Stimulated activated naive CD8-positive, alpha-beta T cell treated with anti-CD3 and anti-CD28 coated beads, Interleukin-15, Interleukin-2, amounts not matched to agents 100 U/mL and 50 U/mL, for 24 hours (primary cell): Measurements from ENCODE around the gene NES.
"Not testable (repeated sequence)": the region's sequence is repeated elsewhere in the genome, so short reads cannot be mapped to it uniquely, and the experiment has no call there.

ENCODE experiments used
- ATAC-seq: fragments of 150-1000 bp; cut with Tn5 transposase; one replicate; pipeline ENCODE4 v1.10.0; 2021
- DNase-seq: peaks from one replicate; pipeline ENCODE4 v3.0.0; 2021

Gene NES

GRCh38 chr1:156644640-156645039 is 32.6 kb downstream of the NES start:
- no peak for ATAC-seq
- DNase-seq: no peak

DNA sequence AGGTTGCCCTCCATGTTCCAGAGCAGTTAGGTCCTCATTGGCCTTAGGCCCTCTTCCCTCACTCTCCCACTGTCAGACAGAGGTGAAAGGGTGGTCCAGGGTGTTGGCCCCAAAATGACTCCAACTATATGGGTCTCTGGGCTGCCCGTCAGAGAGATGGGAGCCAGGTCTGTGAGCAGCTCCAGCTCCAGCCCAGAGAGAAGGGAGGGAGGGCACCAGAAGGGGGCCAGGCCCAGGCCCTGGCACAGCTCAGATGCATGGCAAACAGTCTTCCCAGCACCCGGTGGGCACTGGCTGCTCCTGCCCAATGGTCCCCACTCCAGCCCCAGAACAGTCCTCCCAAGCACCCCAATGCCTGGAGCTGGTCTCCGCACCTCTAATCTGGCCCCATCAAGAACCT is 33.1 kb downstream of the NES start:
- ATAC-seq (no peak), DNase-seq (no peak)

DNA sequence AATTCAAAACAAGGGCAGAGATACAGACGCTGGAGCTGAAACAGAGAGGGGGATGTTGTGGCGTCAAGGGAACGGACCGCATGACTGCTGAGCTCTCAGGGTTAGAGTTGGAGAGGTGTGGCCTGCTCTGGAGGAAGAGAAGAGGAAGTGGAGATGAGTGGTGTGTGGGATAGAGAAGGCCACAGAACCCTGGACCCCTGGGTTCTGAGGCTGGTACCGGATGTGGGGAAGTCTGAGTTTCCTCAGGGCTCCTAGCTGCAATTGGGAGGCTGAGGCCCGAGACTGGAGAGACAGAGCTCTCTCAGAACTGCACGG is 33.5 kb downstream of the NES start:
- peak; percentile 66 for ATAC-seq

GRCh38 chr1:156643049-156643777 is 34.0 kb downstream of the NES start:
- no peak for DNase-seq
- no peak for ATAC-seq

More for the DNA sequence above, 33.5 kb downstream of the NES start:
- peak; percentile 25 for DNase-seq

DNA sequence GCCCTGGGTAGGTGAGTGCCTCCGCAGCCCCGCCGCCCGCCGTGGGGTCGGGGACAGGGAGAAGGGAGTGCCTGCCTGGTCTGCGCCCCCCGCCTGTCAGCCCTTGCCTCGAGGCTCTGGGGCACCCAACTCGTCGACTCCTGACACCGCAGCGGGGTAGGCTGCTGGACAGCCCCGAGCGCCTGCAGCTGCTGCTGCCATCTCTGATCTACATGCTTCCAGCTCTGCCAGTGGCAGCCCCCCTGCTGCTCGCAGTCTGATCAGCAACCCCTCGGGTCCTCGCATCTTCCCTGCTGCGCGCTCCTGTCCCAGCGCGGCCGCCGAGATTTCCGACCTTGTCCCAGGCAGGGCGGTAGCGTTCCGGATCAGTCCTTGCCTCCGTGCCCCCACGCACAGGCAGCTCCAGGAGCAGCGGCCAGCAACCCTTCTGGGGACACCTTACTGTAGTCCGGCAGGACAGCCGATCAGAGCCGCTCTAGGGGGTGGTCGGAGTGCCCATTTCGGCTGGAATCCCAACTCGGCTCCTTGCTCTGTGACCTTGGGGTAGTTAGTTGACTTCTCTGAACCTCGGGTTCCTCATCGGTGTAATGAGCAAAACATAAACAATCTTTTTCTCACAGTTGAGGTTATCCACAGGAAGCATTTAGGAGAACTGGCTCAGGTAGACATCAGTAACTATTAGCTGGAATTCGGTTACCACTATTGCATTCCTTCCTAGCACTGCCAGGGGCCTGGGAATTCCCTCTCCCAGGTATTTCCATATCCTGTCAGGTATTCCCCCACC is 34.8 kb downstream of the NES start:
- DNase-seq (no peak), ATAC-seq (no peak)

DNA sequence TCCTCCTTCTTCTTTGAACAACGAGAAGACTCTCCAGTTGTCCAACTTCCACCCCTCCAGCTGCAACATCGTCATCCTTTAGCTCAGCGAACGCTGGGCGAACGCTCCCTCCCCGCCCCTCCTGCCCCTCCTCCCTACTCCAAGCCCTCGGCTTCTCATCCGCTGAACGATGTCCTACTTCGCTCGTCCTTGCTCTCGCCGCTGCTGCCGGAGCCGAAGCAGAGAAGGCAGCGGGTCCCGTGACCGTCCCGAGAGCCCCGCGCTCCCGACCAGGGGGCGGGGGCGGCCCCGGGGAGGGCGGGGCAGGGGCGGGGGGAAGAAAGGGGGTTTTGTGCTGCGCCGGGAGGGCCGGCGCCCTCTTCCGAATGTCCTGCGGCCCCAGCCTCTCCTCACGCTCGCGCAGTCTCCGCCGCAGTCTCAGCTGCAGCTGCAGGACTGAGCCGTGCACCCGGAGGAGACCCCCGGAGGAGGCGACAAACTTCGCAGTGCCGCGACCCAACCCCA is 35.4 kb downstream of the NES start, which contains the start of gene BCAN:
BCAN (plus strand) TSS at position 357 of the 504 bp plus-strand sequence. CDS start 3,938 bp downstream, outside the sequence.
- DNase-seq (peak; percentile 28), ATAC-seq (peak; percentile 13)

DNA sequence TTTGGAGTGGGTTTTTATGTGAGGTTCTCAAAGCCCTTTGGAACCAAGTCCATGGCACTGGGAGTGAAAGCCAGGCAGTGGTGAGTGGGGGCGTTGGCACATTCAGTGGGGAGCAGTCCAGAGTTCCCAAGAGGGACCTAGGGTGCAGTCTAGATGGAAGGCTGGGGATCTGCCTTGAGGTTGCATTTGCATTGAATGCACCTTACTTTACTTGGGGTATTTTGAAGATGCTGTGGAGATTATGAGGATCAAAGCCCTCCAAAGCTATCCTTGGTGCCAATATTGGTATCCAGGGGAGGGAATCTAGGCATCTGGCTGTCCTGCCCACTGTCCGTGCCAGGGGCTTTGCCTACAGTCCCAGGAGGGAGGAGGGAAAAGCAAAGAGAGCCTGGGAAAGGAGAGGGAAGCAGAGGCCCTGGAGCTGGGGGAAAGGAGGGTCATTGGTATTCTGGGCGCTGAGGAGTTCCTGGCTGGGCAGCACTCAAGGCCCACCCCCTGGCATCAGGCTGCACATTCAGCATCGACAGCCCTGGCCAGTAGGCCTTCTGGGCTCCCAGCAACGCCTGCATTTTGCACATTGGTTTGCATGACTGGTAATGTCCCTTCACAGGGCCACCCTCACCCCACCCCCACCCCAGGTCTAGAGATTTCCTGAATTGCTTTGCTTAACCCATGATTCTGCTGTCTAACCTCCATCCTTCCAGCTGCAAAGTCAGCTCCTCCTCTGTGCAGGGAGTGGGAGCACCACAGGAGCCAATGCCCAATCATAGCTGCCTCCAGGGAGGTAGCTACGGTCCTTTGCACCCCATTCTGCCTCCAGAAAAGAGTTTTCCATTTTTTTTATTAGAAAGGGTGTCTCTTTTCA is 36.1 kb downstream of the NES start:
- ATAC-seq: no peak
- no peak for DNase-seq

GRCh38 chr1:156639601-156640101 is 37.6 kb downstream of the NES start:
- ATAC-seq (no peak), DNase-seq (no peak)

DNA sequence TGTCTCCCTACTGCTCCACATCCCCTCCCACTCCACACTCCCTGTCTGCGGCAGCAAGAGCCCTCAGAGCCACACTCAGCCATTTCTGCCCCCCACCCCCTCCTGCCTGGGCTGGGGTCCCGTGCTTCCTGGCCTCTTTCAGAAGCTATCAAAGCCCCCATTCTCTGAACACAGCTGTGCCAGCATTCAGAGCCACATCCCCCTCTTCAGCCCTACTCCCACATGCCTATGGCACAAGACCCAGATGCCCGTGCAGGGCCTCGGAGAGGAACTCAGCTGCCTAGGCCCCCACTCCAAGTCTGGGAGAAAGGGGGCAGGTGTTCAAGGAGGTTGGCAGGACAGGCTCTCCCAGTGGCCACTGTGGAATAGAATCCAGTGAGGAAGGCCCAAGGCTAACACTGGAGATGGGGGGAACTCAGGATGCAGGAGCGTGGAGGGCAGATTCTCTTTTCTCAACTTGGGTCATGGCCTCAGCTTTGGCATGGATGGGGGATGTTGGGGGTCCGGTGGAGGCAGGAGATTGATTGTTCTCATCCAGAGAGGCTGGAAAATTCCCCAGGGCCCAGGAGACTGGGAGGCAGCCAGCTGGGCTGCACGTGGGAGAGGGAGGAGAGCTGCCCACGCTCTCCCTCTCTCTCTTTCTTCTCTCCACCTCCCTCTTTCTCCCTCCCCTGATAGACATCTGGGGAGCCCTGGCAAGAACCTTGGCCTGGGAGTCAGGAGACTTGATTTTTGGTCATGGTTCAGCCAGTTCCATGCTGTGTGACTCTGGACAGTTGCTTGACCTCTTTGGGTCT is 38.8 kb downstream of the NES start:
- DNase-seq (no peak), ATAC-seq (no peak)

DNA sequence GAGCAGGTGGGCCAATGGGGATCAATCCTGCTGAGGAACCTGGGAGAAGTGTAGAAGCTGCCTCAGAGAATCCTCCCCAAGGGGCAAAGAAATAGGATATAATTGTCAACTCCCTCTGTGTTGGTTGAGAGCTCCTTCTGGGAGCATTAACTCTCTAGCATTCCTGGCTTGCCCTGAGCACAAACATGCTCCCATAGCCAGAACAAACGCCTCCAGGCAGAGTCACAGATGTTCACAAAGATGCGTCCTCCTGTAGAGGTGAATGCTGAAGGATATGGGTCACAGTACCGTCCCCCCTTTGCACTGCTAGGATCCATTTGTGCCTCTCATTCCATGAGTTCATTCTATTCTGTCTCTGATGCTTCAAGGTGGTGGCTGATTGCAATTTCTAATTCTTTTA is 44.9 kb downstream of the NES start:
- DNase-seq: no peak
- no peak for ATAC-seq

- ATAC-seq, DNase-seq: not testable (repeated sequence)
Observed at GRCh38 chr1:156631152-156631551, 46.1 kb downstream of the NES start.

GRCh38 chr1:156629823-156630449 is 47.3 kb downstream of the NES start:
- ATAC-seq (no peak), DNase-seq (no peak)

- ATAC-seq (no peak), DNase-seq (peak; percentile 46)
Observed at GRCh38 chr1:156627313-156627880, 49.8 kb downstream of the NES start.

DNA sequence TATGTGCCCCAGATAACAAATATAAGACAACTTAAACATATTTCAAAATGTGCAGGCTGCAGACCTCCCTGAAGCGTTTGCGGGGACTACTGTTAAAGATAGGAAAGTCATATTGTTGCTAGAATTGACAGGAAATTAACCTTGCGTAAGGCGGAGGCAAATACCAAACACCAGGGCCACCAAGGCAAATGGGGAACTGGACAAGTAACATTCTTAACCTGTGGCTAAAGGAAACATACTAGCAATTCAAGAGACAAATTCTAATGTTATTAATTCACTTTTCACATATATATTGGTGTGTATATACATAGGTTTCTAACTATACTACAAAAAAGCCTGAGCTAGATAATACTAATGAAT is 51.1 kb downstream of the NES start:
- DNase-seq (no peak), ATAC-seq (no peak)

- peak; percentile 80 for DNase-seq
- ATAC-seq: peak; percentile 63
Observed at GRCh38 chr1:156625436-156626078, 51.6 kb downstream of the NES start.

DNA sequence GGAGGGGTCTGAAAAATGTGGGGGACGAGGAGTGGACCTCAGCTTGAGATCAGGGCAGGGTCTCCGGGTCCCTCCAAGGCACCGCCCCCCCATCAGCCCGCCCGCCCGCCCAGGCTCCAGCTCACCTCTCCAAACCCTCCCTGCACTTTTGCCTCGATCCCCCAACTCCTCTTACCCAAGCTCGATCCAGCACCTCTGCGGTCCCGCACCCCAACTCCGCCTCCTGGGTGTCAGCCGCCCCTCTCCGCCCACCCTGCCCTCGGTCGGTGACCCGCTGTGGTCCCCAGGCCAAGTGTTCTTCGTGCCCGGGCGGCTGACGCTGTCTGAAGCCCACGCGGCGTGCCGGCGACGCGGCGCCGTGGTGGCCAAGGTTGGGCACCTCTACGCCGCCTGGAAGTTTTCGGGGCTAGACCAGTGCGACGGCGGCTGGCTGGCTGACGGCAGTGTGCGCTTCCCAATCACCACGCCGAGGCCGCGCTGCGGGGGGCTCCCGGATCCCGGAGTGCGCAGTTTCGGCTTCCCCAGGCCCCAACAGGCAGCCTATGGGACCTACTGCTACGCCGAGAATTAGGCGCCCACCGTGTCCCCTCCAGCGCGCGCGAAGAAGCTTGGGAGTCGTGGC is 52.3 kb downstream of the NES start:
- DNase-seq (no peak), ATAC-seq (no peak)

- peak; percentile 64 for DNase-seq
- peak; percentile 76 for ATAC-seq
Observed at GRCh38 chr1:156623946-156624813, 53.0 kb downstream of the NES start.

GRCh38 chr1:156622581-156623297 is 54.5 kb downstream of the NES start:
- ATAC-seq (no peak), DNase-seq (no peak)
